ENCODE data around the gene SIRPG.
"Not testable (repeated sequence)": the region's sequence is repeated elsewhere in the genome, so short reads cannot be mapped to it uniquely, and the experiment has no call there.

SIRPG gene

GRCh38 chr20:1621316-1621715 is 36.3 kb downstream of the SIRPG start:
- peaks cover 0 to 4% of the 10 kb centered on the region in 2 donors for H3K4me1 ChIP-seq (ENCODE audit: control insufficient read depth in 1 of 2, insufficient read depth in 2 of 2, low read length in 2 of 2)
- no peak overlapping the region for H3K27ac ChIP-seq (ENCODE audit: low read length)
- H3K9me3 ChIP-seq (ENCODE audit: control insufficient read depth in 1 of 2, low read length in 2 of 2) = peaks cover 5 to 9% of the 10 kb centered on the region in 2 donors

DNA sequence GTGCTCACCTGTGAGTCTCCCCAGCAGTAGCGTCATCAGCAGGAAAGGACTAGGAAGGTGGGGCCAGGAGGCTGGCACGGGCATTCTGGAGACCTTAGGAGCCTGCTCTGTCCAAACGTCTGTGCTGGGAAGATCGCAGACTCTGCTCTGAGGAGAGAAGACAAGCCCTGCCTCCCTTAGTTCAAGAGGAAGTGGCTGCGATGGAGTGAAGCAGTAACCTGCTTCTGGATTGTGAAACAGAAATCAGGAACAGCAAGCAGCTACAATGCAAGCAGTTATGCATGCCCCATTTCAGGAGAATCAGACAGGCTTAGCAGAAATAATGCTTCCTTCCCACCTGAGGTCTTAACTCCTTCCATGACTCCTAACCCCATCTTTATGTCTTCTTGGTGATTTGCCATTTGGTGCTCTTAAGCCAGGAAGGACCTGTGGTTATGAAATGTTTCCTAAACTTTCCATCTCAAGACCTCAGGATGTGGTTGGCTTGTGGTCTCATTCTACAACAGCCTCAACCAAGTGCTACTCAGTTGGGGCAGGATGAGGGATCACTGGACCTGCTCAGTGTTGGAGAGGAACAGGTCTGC is 37.6 kb downstream of the SIRPG start, which contains the start of gene SIRPB1:
SIRPB1 (minus strand) TSS at position 149 of the 584 bp plus-strand sequence; CDS start at position 84, 65 bp downstream.
- peaks cover 0 to 4% of the 10 kb centered on the region in 2 donors for H3K4me1 ChIP-seq (ENCODE audit: control insufficient read depth in 1 of 2, insufficient read depth in 2 of 2, low read length in 2 of 2)
- H3K27me3 ChIP-seq (ENCODE audit: low read depth, low read length) = no peaks in the 10 kb centered on the region
- peak within 1 kb of the TSS; percentile 5 for H3K27ac ChIP-seq (ENCODE audit: low read length)
- H3K4me3 ChIP-seq (ENCODE audit: low read depth in 1 of 2, low read length in 2 of 2) = peak within 1 kb of the TSS; percentile 9 to 32
- H3K36me3 ChIP-seq (ENCODE audit: control insufficient read depth in 1 of 2, insufficient read depth in 2 of 2, low read length in 2 of 2) = no peaks in the 10 kb centered on the region
- H3K9me3 ChIP-seq (ENCODE audit: control insufficient read depth in 1 of 2, low read length in 2 of 2) = peaks cover 5 to 9% of the 10 kb centered on the region in 2 donors

More at GRCh38 chr20:1621316-1621715, 36.3 kb downstream of the SIRPG start:
- Histone ChIP-seq H3K27me3 (ENCODE audit: low read depth, low read length) (no peaks in the 10 kb centered on the region), H3K4me3 (ENCODE audit: low read depth in 1 of 2, low read length in 2 of 2) (no peak overlapping the region), H3K36me3 (ENCODE audit: control insufficient read depth in 1 of 2, insufficient read depth in 2 of 2, low read length in 2 of 2) (no peaks in the 10 kb centered on the region)

GRCh38 chr20:1618954-1619540 is 38.5 kb downstream of the SIRPG start:
- peaks cover 5 to 9% of the 10 kb centered on the region in 2 donors for H3K9me3 ChIP-seq (ENCODE audit: control insufficient read depth in 1 of 2, low read length in 2 of 2)
- peaks cover 0 to 4% of the 10 kb centered on the region in 2 donors for H3K4me1 ChIP-seq (ENCODE audit: control insufficient read depth in 1 of 2, insufficient read depth in 2 of 2, low read length in 2 of 2)
- peak overlapping the region in 1 of 2 donors; percentile 32 for H3K4me3 ChIP-seq (ENCODE audit: low read depth in 1 of 2, low read length in 2 of 2)
- H3K36me3 ChIP-seq (ENCODE audit: control insufficient read depth in 1 of 2, insufficient read depth in 2 of 2, low read length in 2 of 2) = no peaks in the 10 kb centered on the region
- H3K27me3 ChIP-seq (ENCODE audit: low read depth, low read length) = no peaks in the 10 kb centered on the region
- H3K27ac ChIP-seq (ENCODE audit: low read length) = no peak overlapping the region

DNA sequence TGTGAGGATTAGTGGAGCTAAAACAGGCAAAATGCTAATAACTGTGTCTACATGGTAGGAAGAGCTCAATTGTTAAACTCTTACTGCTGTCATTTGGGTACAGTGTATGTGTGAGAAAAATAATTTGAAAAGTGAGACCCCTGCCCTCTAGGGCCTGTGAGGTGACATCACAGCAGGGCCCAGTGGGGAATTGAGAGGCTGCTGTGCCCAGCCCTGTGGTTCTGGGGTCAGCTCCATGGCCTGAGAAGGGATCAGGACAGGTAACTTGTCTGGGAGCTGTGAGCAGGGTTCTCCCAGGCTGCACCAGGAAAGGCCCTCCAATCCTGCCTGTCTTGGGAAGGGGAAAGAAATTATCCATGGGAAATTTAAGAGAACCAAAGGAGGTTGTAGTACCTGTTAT is 39.1 kb downstream of the SIRPG start:
- H3K9me3 ChIP-seq (ENCODE audit: control insufficient read depth in 1 of 2, low read length in 2 of 2) = peaks cover 5 to 9% of the 10 kb centered on the region in 2 donors
- no peak overlapping the region for H3K27ac ChIP-seq (ENCODE audit: low read length)
- no peaks in the 10 kb centered on the region for H3K27me3 ChIP-seq (ENCODE audit: low read depth, low read length)
- H3K4me3 ChIP-seq (ENCODE audit: low read depth in 1 of 2, low read length in 2 of 2) = peak overlapping the region in 1 of 2 donors; percentile 32
- no peaks in the 10 kb centered on the region for H3K36me3 ChIP-seq (ENCODE audit: control insufficient read depth in 1 of 2, insufficient read depth in 2 of 2, low read length in 2 of 2)
- peaks cover 0 to 4% of the 10 kb centered on the region in 2 donors for H3K4me1 ChIP-seq (ENCODE audit: control insufficient read depth in 1 of 2, insufficient read depth in 2 of 2, low read length in 2 of 2)

DNA sequence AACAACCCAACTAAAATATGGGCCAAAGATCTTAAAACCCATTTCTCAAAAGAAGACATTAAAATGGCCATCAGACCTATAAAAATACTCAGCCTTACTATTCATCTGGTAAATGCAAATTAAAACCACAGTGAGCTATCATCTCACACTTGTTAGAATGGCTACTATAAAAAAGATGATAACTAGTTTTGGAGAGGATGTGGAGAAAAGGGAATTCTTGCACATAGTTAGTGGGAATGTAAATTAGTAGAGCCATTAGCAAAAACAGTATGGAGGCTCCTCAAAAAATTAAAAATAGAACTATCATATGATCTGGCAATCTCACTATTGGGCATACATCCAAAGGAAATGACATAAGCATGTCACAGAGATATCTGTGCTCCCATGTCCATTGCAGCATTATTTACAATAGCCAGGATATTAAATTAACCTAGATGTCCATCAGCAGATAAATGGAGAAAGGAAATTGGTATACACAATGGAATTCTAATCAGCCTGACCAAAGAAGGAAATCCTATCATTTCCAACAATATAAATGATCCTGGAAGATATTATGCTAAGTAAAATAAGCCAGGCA is 40.6 kb downstream of the SIRPG start:
- H3K36me3 ChIP-seq (ENCODE audit: control insufficient read depth in 1 of 2, insufficient read depth in 2 of 2, low read length in 2 of 2) = no peaks in the 10 kb centered on the region
- H3K27me3 ChIP-seq (ENCODE audit: low read depth, low read length) = no peaks in the 10 kb centered on the region
- H3K27ac ChIP-seq (ENCODE audit: low read length) = no peak overlapping the region
- peaks cover 0 to 4% of the 10 kb centered on the region in 2 donors for H3K4me1 ChIP-seq (ENCODE audit: control insufficient read depth in 1 of 2, insufficient read depth in 2 of 2, low read length in 2 of 2)
- peaks cover 5 to 9% of the 10 kb centered on the region in 2 donors for H3K9me3 ChIP-seq (ENCODE audit: control insufficient read depth in 1 of 2, low read length in 2 of 2)
- H3K4me3 ChIP-seq (ENCODE audit: low read depth in 1 of 2, low read length in 2 of 2) = no peak overlapping the region

GRCh38 chr20:1610404-1610803 is 47.2 kb downstream of the SIRPG start:
- H3K27me3 ChIP-seq (ENCODE audit: low read depth, low read length); H3K27ac ChIP-seq (ENCODE audit: low read length); H3K9me3 ChIP-seq (ENCODE audit: control insufficient read depth in 1 of 2, low read length in 2 of 2); H3K4me3 ChIP-seq (ENCODE audit: low read depth in 1 of 2, low read length in 2 of 2); H3K36me3 ChIP-seq (ENCODE audit: control insufficient read depth in 1 of 2, insufficient read depth in 2 of 2, low read length in 2 of 2); H3K4me1 ChIP-seq (ENCODE audit: control insufficient read depth in 1 of 2, insufficient read depth in 2 of 2, low read length in 2 of 2): not testable (repeated sequence)

DNA sequence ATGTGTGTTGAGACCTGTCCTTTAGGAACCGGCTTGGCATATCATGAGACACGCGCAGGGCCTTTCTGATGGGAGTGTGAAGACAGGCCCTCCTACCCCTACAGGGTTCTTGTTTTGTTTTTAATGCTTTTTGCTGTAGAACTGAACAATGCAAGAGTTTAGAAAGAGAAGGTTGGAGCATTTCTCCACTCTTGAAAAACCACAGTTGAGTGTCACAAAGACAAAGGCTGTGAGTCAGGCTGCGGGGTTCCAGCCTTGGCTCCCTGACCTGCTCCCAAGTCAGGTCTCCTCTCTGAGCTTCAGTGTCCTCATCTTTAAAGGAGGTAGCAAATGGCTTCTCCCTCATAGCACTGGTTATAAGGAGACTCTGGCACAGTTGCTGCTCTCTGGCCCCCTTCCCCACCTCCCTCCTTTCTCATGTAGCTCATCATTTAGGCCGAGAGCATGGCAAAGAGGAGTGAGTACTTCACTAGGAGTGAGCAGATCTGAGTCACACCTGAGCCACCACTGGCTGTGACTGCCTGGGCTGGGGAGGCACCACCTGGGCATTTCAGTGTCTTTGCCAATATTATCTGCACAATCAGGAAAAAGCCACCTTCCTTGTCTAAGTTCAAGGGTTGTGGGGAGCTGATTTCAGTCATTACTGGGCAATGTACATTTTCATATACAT is 48.8 kb downstream of the SIRPG start:
- not testable (repeated sequence) for H3K4me1 ChIP-seq (ENCODE audit: control insufficient read depth in 1 of 2, insufficient read depth in 2 of 2, low read length in 2 of 2); H3K4me3 ChIP-seq (ENCODE audit: low read depth in 1 of 2, low read length in 2 of 2); H3K9me3 ChIP-seq (ENCODE audit: control insufficient read depth in 1 of 2, low read length in 2 of 2); H3K36me3 ChIP-seq (ENCODE audit: control insufficient read depth in 1 of 2, insufficient read depth in 2 of 2, low read length in 2 of 2); H3K27ac ChIP-seq (ENCODE audit: low read length); H3K27me3 ChIP-seq (ENCODE audit: low read depth, low read length)

DNA sequence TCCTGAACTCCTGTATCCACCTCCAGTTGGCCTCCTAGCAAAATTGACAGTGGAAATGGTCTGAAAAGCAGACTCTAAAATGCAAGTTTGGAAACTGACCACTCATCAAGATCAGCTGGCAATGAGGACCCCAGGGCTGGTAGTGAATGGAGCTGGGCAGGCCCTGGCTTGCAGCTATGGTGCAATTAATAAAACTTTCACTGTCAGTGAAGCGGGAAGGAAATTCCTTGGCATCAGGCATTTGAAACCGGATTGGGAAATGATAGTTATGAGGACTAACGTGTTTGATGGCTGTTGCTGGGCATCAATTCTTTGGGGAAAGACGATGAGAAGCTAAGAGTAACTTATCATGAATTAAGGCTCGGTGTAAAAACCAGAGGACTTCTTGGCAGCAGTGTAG is 56.8 kb downstream of the SIRPG start:
- Histone ChIP-seq H3K4me3 (ENCODE audit: low read depth in 1 of 2, low read length in 2 of 2) (no peak overlapping the region), H3K36me3 (ENCODE audit: control insufficient read depth in 1 of 2, insufficient read depth in 2 of 2, low read length in 2 of 2) (no peaks in the 10 kb centered on the region), H3K9me3 (ENCODE audit: control insufficient read depth in 1 of 2, low read length in 2 of 2) (no peaks in the 10 kb centered on the region), H3K4me1 (ENCODE audit: control insufficient read depth in 1 of 2, insufficient read depth in 2 of 2, low read length in 2 of 2) (no peaks in the 10 kb centered on the region), H3K27me3 (ENCODE audit: low read depth, low read length) (no peaks in the 10 kb centered on the region), H3K27ac (ENCODE audit: low read length) (no peak overlapping the region)

- Histone ChIP-seq H3K36me3 (ENCODE audit: control insufficient read depth in 1 of 2, insufficient read depth in 2 of 2, low read length in 2 of 2) (no peaks in the 10 kb centered on the region), H3K27me3 (ENCODE audit: low read depth, low read length) (no peaks in the 10 kb centered on the region), H3K9me3 (ENCODE audit: control insufficient read depth in 1 of 2, low read length in 2 of 2) (no peaks in the 10 kb centered on the region), H3K4me3 (ENCODE audit: low read depth in 1 of 2, low read length in 2 of 2) (no peak overlapping the region), H3K27ac (ENCODE audit: low read length) (no peak overlapping the region), H3K4me1 (ENCODE audit: control insufficient read depth in 1 of 2, insufficient read depth in 2 of 2, low read length in 2 of 2) (no peaks in the 10 kb centered on the region)
Observed at GRCh38 chr20:1595333-1595732, 62.2 kb downstream of the SIRPG start.

DNA sequence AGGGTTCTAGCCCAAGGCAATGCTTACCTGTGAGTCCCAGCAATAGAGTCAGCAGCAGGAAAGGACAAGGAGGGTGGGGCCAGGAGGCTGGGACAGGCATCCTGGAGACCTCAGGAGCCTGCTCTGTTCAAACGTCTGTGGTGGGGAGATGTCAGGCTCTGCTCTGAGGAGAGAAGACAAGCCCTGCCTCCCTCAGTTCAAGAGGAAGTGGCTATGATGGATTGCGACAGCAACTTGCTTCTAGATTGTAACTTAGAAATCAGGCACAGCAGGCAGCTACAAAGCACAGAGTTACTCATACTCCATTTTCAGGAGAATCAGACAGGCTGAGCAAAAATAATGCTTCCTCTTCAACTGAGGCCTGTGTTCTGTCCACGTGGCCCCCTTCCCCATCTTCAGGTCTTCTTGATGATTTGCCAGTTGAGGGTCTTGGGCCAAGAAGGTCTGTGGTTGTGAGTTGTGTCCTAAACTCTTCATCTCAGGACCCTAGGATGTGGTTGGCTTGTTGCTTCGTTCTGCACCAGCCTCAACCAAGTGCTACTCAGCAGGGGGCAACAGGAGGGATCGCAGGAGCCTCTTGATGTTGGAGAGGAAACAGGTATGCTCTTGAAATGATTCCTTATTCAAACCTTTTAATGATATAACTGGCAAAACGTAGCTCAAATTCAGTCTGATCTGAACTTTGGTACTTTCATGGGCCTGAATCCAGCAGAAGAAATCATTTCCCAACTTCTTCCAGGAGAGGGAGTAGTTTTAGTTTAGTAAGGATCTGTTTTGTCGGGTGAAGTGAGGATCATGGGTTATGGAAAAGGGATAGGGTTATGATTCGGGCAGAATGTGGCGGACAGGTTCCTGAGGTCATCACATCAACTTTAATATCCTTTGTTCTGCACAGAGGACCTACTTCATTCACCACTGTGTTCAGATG is 68.8 kb downstream of the SIRPG start:
- no peaks in the 10 kb centered on the region for H3K27me3 ChIP-seq (ENCODE audit: low read depth, low read length)
- H3K4me1 ChIP-seq (ENCODE audit: control insufficient read depth in 1 of 2, insufficient read depth in 2 of 2, low read length in 2 of 2) = no peaks in the 10 kb centered on the region
- H3K27ac ChIP-seq (ENCODE audit: low read length) = no peak overlapping the region
- H3K36me3 ChIP-seq (ENCODE audit: control insufficient read depth in 1 of 2, insufficient read depth in 2 of 2, low read length in 2 of 2) = no peaks in the 10 kb centered on the region
- no peak overlapping the region for H3K4me3 ChIP-seq (ENCODE audit: low read depth in 1 of 2, low read length in 2 of 2)
- no peaks in the 10 kb centered on the region for H3K9me3 ChIP-seq (ENCODE audit: control insufficient read depth in 1 of 2, low read length in 2 of 2)

Measured in muscle layer of duodenum (tissue), 2 donors.